H1 (cell line): ENCODE results near the gene ARMH3.

Source experiments
- CREB1 ChIP-seq: IDR thresholded peaks from 2 replicates; pipeline ENCODE4 v1.6.1; 2012; ENCODE audit warnings: inconsistent platforms
- EGR1 ChIP-seq: IDR thresholded peaks from 2 replicates; pipeline ENCODE4 v1.6.1; 2011; ENCODE audit warnings: low read depth, low read length, borderline replicate concordance
- EP300 ChIP-seq, 2 experiments: IDR thresholded peaks; 1 replicate in 1 of 2; 2 replicates in 1 of 2; pipeline ENCODE4 v1.6.1; 2011 to 2012; ENCODE audit warnings: low read depth in 2 of 2, low read length in 2 of 2, mild to moderate bottlenecking in 2 of 2, borderline replicate concordance in 1 of 2, inconsistent platforms in 1 of 2, moderate library complexity in 1 of 2
- EZH2 ChIP-seq: fragments of 200-600 bp; sonication (generic); IDR thresholded peaks from 2 replicates; pipeline ENCODE4 v1.7.1; 2012; ENCODE audit warnings: low read depth, mild to moderate bottlenecking, moderate library complexity, low read length, inconsistent platforms; ENCODE audit not compliant: severe bottlenecking
- FOSL1 ChIP-seq: IDR thresholded peaks from 2 replicates; pipeline ENCODE4 v1.6.1; 2011; ENCODE audit warnings: mild to moderate bottlenecking, low read depth, low read length, moderate library complexity; ENCODE audit not compliant: insufficient read depth
- JUN ChIP-seq: IDR thresholded peaks from 2 replicates; pipeline ENCODE4 v1.6.1; 2011; ENCODE audit warnings: low read depth, mild to moderate bottlenecking, improper control_type of control experiment, low read length
- NRF1 ChIP-seq: IDR thresholded peaks from 2 replicates; pipeline ENCODE4 v1.6.1; 2011; ENCODE audit warnings: mild to moderate bottlenecking, low read depth, low read length, improper control_type of control experiment
- POLR2A ChIP-seq, 2 experiments: IDR thresholded peaks; 1 replicate in 1 of 2; 2 replicates in 1 of 2; pipeline ENCODE4 v1.6.1; 2011; ENCODE audit warnings: low read depth in 2 of 2, low read length in 2 of 2, mild to moderate bottlenecking in 2 of 2; ENCODE audit errors: control extremely low read depth in 1 of 2
- SP2 ChIP-seq: IDR thresholded peaks from 2 replicates; pipeline ENCODE4 v1.6.1; 2012; ENCODE audit warnings: mild to moderate bottlenecking, low read length, inconsistent platforms
- TAF1 ChIP-seq: IDR thresholded peaks from 2 replicates; pipeline ENCODE4 v1.6.1; 2011; ENCODE audit warnings: mild to moderate bottlenecking, low read depth, low read length
- YY1 ChIP-seq: IDR thresholded peaks from 2 replicates; pipeline ENCODE4 v1.6.1; 2011; ENCODE audit warnings: low read depth, mild to moderate bottlenecking, low read length
- ZNF274 ChIP-seq: IDR thresholded peaks from 2 replicates; pipeline ENCODE4 v1.7.0; 2012; ENCODE audit warnings: low read length, borderline replicate concordance; ENCODE audit errors: extremely low read depth
- TF ChIP-seq, protein P1 (sequence below), 3 experiments: IDR thresholded peaks; 1 replicate in 2 of 3; 2 replicates in 1 of 3; pipeline versions ENCODE4 v1.5.1 to v1.6.1; 2011; ENCODE audit warnings: low read length in 3 of 3, mild to moderate bottlenecking in 3 of 3, inconsistent platforms in 2 of 3, low read depth in 1 of 3, moderate library complexity in 1 of 3; ENCODE audit not compliant: insufficient read depth in 1 of 3; ENCODE audit errors: control extremely low read depth in 1 of 3

DNA sequence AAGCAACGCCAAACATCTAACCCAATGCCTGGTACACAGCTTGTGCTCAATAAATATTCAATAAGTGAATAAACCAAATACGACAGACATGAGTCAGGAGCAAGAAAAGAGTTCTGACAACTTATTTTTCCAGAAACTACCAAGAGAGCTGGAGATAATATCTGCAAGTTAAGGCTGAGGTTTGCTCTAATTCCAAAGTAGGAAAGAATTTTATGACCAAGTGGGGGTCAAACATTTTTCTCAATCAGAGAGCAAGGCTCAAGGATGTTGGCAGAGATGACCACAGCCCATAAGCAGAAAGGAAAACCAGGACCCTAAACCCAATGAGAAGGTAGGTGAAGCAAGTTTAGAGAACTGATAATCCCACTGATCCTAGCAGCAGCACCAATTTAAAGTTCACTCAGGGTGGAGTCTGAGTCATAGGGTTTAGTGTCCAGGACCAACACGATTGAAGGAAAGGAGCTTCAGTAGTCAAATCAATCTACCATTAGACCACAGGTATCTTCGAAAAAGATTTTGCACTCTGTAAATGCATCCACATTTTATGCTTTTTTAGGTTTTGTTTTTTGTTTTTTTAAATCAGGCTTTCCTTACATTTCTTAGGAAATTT lies 163.1 kb downstream of the ARMH3 start:
- TF ChIP-seq NRF1 = no peak
- TF ChIP-seq, protein P1, sequence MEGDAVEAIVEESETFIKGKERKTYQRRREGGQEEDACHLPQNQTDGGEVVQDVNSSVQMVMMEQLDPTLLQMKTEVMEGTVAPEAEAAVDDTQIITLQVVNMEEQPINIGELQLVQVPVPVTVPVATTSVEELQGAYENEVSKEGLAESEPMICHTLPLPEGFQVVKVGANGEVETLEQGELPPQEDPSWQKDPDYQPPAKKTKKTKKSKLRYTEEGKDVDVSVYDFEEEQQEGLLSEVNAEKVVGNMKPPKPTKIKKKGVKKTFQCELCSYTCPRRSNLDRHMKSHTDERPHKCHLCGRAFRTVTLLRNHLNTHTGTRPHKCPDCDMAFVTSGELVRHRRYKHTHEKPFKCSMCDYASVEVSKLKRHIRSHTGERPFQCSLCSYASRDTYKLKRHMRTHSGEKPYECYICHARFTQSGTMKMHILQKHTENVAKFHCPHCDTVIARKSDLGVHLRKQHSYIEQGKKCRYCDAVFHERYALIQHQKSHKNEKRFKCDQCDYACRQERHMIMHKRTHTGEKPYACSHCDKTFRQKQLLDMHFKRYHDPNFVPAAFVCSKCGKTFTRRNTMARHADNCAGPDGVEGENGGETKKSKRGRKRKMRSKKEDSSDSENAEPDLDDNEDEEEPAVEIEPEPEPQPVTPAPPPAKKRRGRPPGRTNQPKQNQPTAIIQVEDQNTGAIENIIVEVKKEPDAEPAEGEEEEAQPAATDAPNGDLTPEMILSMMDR (IDR thresholded peaks at IDR 0.05; ENCODE audit: control extremely low read depth in 1 of 3, insufficient read depth in 1 of 3, low read depth in 1 of 3, low read length in 3 of 3) = no peak
- TF ChIP-seq TAF1 = no peak
- no peak for TF ChIP-seq SP2
- no peak for TF ChIP-seq EZH2
- TF ChIP-seq EP300 (IDR thresholded peaks at IDR 0.05; ENCODE audit: borderline replicate concordance in 1 of 2, low read depth in 2 of 2, low read length in 2 of 2) = no peak
- no peak for TF ChIP-seq POLR2A (IDR thresholded peaks at IDR 0.05; ENCODE audit: control extremely low read depth in 1 of 2, low read depth in 2 of 2, low read length in 2 of 2)
- no peak for TF ChIP-seq EGR1
- TF ChIP-seq YY1 = no peak
- no peak for TF ChIP-seq ZNF274
- no peak for TF ChIP-seq FOSL1
- no peak for TF ChIP-seq CREB1
- TF ChIP-seq JUN = no peak
